Upper lobe of right lung (tissue), 1 donor: ENCODE results near the gene MATCAP1. TPM values are rescaled to one million over a fixed set of nuclear protein-coding genes. Genes with fewer than 3 reads are reported as not detected.

ENCODE experiments used
- ATAC-seq: fragments of 200-7000 bp; cut with Tn5 transposase; one replicate; pipeline ENCODE4 v1.9.1; 2020; ENCODE audit warnings: mild to moderate bottlenecking, moderate library complexity
- DNase-seq: peaks from one replicate; pipeline ENCODE4 v3.0.0-alpha.2; 2020
- H3K27ac ChIP-seq: fragments of 200-600 bp; one replicate; pipeline ENCODE4 v1.8.0; 2022
- H3K27me3 ChIP-seq: fragments of 200-600 bp; one replicate; pipeline ENCODE4 v1.8.0; 2022; ENCODE audit warnings: mild to moderate bottlenecking
- H3K36me3 ChIP-seq: fragments of 200-600 bp; one replicate; pipeline ENCODE4 v1.8.0; 2022
- H3K4me1 ChIP-seq: fragments of 200-600 bp; one replicate; pipeline ENCODE4 v1.8.0; 2022
- H3K4me3 ChIP-seq: fragments of 200-600 bp; one replicate; pipeline ENCODE4 v1.8.0; 2022; ENCODE audit warnings: mild to moderate bottlenecking
- H3K9me3 ChIP-seq: fragments of 200-600 bp; one replicate; pipeline ENCODE4 v1.8.0; 2022
- intact Hi-C: fragments of 100-400 bp; cut with DNase I; formaldehyde crosslinking; loops from one replicate; pipeline ENCODE4 v1.11.0; 2022
- total RNA-seq: library from RNA; stranded (reverse); fragmentation: NEBNext Ultra II Directional; extraction: Animal tissue kit (Norgen Biotek cat#: 25700); gene quantifications from one replicate; pipeline ENCODE4 v1.2.1, GENCODE V29; 2021
- TF ChIP-seq, protein P1 (sequence below): fragments of 200-600 bp; IDR thresholded peaks from one replicate; pipeline ENCODE4 v1.8.0; 2022; ENCODE audit warnings: antibody characterized with exemption
- donor health status: DM: no; HTN: yes; CAD: no; lungs with severe emphysema.

The MATCAP1 gene
- total RNA-seq, 1 donor from 2014 or later: 28.4 TPM

DNA sequence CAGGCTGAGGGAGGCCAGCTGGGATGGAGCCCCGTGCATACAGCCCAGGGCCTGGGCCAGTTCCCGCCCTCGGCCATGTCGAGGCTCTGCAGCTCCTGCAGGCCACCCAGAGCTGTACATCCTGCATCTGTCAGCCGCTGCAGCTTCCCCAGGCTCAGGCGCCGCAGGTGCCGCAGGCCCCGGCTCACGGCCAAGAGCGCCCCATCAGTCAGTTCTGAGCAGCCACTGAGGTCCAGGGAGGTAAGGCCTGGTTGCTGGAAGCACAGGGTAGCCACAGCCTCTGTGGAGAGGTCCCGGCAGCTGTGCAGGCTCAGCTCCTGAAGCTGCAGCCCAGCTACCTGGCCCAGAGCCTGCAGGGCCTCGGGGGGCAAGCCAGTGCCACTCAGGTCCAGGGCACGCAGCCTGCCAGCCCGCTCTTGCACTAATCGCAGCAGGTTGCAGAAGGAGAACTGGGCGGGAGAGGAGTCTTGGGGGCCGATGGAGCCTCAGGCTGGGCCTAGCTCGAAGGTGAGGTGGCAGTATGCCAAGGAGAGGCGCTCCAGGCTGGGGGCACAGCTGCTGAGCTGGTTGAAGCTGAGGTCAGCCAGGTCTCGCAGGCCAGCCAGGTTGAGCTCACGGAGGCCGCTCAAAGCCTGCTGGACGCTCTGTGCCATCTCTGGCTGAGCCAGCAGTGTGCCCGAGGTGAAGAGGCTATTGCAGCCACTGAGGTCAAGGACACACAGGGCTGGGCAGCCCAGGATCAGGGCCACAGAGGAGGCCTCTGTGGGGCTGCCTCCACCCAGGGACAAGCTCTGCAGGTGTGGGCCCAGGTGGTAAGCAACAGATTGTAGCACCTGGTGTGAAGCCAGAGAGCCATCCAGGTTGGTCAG lies 26.5 kb upstream of the MATCAP1 start:
- intact Hi-C loops: no loop called here
- peaks cover 4% of the 10 kb centered on the region for H3K4me1 ChIP-seq
- ATAC-seq (no peak), DNase-seq (no peak)
- no peaks in the 10 kb centered on the region for H3K27me3 ChIP-seq
- TF ChIP-seq, protein P1, sequence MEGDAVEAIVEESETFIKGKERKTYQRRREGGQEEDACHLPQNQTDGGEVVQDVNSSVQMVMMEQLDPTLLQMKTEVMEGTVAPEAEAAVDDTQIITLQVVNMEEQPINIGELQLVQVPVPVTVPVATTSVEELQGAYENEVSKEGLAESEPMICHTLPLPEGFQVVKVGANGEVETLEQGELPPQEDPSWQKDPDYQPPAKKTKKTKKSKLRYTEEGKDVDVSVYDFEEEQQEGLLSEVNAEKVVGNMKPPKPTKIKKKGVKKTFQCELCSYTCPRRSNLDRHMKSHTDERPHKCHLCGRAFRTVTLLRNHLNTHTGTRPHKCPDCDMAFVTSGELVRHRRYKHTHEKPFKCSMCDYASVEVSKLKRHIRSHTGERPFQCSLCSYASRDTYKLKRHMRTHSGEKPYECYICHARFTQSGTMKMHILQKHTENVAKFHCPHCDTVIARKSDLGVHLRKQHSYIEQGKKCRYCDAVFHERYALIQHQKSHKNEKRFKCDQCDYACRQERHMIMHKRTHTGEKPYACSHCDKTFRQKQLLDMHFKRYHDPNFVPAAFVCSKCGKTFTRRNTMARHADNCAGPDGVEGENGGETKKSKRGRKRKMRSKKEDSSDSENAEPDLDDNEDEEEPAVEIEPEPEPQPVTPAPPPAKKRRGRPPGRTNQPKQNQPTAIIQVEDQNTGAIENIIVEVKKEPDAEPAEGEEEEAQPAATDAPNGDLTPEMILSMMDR: no peak
- H3K4me3 ChIP-seq: no peak overlapping the region
- H3K36me3 ChIP-seq: no peaks in the 10 kb centered on the region
- H3K9me3 ChIP-seq: no peaks in the 10 kb centered on the region
- no peak overlapping the region for H3K27ac ChIP-seq

GRCh38 chr16:67209565-67209964 lies 25.8 kb upstream of the MATCAP1 start:
- DNase-seq (no peak), ATAC-seq (no peak)
- intact Hi-C loops: no loop called here
- peaks cover 4% of the 10 kb centered on the region for H3K4me1 ChIP-seq
- TF ChIP-seq, protein P1: no peak
- no peaks in the 10 kb centered on the region for H3K27me3 ChIP-seq
- no peak overlapping the region for H3K4me3 ChIP-seq
- H3K9me3 ChIP-seq: no peaks in the 10 kb centered on the region
- no peak overlapping the region for H3K27ac ChIP-seq
- no peaks in the 10 kb centered on the region for H3K36me3 ChIP-seq

DNA sequence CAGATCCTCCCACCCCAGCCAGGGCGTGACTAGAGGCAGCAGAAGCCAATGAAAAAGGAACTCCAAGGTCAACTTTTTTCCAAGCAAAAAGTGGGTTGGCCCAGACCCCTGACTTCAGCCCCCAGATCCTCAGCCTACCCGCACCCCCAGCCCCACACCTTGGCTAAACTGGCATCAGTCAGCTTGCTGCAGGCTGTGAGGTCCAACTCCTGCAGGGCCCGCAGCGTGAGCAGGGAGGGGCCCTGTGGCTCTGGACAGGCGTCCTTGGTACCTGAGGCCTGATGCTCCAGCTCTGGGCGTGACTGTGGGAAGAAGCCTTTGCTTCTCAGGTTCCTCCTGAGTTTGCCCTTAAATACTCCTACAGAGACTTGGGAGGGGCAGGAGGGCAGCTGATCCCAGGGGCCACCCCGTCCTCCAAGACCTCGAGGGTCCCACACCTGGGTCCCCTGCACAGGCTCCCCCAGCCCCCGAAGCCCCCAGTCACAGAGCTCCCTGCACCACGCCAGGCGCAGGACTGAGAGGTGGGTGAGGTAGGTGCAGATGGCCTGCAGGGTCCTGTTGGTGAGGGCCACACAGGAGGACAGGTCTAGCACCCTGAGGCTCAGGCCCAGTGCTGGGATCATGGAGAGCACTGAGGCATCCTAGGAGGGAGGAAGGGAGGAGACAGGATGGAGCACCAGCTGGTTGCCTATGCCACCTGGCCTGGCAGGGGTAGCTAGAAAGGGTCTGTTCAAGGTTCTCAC lies 24.6 kb upstream of the MATCAP1 start:
- no peak overlapping the region for H3K4me3 ChIP-seq
- no peak for ATAC-seq
- peaks cover 4% of the 10 kb centered on the region for H3K36me3 ChIP-seq
- no peaks in the 10 kb centered on the region for H3K27me3 ChIP-seq
- intact Hi-C loops: no loop called here
- peaks cover 4% of the 10 kb centered on the region for H3K4me1 ChIP-seq
- TF ChIP-seq, protein P1: no peak
- no peak for DNase-seq
- H3K9me3 ChIP-seq: no peaks in the 10 kb centered on the region
- H3K27ac ChIP-seq: no peak overlapping the region

- intact Hi-C loops: no loop called here
- no peak for DNase-seq
- Histone ChIP-seq H3K4me3 (no peak overlapping the region), H3K27ac (no peak overlapping the region), H3K4me1 (no peaks in the 10 kb centered on the region), H3K36me3 (peaks cover 12% of the 10 kb centered on the region), H3K27me3 (no peaks in the 10 kb centered on the region), H3K9me3 (no peaks in the 10 kb centered on the region)
- TF ChIP-seq, protein P1: no peak
- ATAC-seq: no peak
These were observed 23.7 kb upstream of the MATCAP1 start for GRCh38 chr16:67207249-67208091.

DNA sequence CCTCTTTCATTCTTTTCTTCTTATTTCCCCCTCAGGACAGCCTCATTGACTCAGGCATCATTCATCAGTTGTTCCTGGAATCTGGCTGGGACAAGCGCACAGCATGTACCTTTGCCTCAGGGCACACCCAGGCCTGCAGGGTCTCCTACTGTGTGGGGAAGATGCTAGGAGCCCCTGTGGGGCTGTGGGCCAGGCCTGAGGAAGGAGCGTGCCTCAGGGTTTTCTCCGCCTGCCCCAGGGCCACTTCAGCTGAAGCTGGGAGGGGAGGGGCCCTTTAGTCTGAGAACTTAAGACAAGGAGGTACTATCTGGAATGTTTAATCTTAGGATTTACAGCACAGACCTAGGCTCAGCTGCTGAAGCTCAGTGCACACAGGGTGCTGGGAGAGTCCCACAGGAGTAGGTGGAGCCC lies 23.1 kb upstream of the MATCAP1 start:
- Histone ChIP-seq H3K4me3 (no peak overlapping the region), H3K9me3 (no peaks in the 10 kb centered on the region), H3K4me1 (no peaks in the 10 kb centered on the region), H3K27me3 (no peaks in the 10 kb centered on the region), H3K27ac (no peak overlapping the region), H3K36me3 (peaks cover 18% of the 10 kb centered on the region)
- no peak for DNase-seq
- intact Hi-C loops: no loop called here
- ATAC-seq: no peak
- TF ChIP-seq, protein P1: no peak
